GM19328 (cell line): ENCODE results near the gene MRPS15.
"Not testable (repeated sequence)": the region's sequence is repeated elsewhere in the genome, so short reads cannot be mapped to it uniquely, and the experiment has no call there.

ENCODE experiments used
- ATAC-seq: cut with Tn5 transposase; IDR thresholded peaks from one replicate; pipeline ENCODE4 v1.9.1; 2021; ENCODE audit warnings: mild to moderate bottlenecking, moderate library complexity; ENCODE audit not compliant: unreplicated experiment

The MRPS15 gene

GRCh38 chr1:36484099-36484498 lies 19.9 kb upstream of the MRPS15 start:
- ATAC-seq = no peak

DNA sequence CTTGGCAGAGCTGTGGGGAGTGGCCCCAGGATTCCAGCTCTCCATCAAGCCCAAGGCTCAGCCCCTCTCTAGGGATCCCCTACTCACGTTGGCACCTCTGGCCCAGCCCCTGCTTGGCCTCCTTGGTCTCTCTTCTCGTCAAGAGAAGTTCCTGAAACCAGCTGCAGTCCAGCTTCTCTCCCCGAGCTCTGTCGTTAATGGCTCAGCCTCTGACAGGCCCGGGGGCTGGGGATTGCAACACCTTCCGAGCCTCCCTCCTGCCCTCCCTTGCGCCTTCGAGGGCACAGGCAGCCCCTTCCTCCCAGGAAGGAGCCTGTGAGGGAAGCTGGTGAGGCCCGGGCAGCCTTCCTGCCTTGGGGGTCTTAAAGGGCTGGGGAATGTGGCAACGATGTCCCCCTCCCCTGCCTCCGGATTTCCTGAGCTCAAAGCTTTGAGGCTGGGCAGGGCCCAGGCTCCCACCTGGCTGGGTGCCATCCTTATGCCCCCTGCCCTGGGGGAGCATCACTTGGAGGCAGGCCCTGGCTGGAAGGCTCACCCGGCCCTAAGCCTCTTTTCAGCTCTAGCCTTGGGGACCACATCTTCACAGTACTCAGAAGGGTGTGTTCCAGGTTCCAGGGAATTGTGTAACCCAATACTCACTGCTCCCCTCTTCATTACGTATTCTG lies 18.7 kb upstream of the MRPS15 start, which contains the start of gene CSF3R:
CSF3R (minus strand) TSS at position 190 of the 665 bp plus-strand sequence. CDS start 3,417 bp downstream, outside the sequence.
- ATAC-seq = no peak

GRCh38 chr1:36481771-36482723 lies 17.9 kb upstream of the MRPS15 start:
- ATAC-seq = no peak

- no peak for ATAC-seq
Observed at GRCh38 chr1:36481091-36481490, 16.9 kb upstream of the MRPS15 start.

GRCh38 chr1:36480161-36480560 lies 16.0 kb upstream of the MRPS15 start:
- no peak for ATAC-seq

DNA sequence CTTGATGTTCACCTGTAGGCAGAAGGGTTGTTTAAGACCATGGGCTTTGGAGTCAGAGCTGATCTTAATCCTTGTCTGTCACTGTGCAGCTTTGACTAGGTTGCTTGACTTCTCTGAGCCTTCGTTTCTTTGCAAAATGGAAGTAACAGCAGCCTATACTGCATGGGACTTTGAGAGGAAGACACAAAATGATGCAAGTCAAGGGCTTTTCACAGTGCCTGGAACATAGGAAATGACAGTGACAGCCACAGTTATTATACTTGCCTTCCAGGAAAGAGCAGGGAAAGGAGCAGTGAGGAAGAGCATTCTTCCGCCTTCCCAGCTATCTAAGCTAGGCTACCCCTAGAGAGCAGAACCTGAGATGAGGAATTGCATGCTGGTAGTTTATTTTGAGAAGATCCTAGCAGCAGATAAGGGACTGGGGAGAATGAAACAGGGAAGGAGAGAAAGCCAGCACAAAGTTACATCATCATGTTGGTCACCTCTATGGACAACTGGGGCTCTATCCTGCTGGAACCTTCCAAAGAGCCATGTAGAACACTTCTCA lies 15.4 kb upstream of the MRPS15 start:
- no peak for ATAC-seq

- not testable (repeated sequence) for ATAC-seq
Observed at GRCh38 chr1:36477615-36478014, 13.4 kb upstream of the MRPS15 start.

GRCh38 chr1:36476945-36477344 lies 12.8 kb upstream of the MRPS15 start:
- ATAC-seq = no peak

DNA sequence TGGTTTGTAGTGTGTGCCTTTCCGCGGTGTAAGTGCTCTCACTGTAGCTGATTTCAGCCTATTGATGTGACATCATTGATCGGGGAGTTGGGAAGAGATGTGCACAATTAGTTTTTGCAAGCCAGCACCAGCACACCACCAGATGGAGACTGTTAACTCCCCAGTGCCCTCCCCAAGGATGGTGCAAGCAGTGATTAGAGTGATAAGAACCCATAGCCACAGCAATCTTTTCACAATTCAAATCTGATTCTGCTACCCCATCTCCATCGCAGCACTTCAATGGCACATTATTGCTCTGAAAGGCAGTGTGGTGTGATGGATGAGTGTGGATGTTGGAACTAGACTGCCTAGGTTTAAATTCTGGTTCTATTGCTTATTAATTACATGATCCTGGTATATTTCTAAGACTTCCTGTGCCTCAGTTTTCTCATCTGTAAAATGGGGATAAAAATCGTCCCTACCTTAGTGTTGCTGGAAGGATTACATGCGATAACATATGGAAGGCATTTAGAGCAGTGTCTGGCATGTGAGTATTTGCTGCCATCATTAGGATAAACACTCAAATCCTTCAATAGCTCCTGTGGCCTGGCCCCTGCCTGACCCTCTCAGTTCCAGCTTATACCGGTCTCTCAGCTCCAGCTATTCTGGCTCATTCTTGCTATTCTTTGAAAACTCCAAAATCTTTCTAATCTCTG lies 11.9 kb upstream of the MRPS15 start:
- no peak for ATAC-seq

- ATAC-seq = no peak
Observed at GRCh38 chr1:36475341-36475740, 11.2 kb upstream of the MRPS15 start.

DNA sequence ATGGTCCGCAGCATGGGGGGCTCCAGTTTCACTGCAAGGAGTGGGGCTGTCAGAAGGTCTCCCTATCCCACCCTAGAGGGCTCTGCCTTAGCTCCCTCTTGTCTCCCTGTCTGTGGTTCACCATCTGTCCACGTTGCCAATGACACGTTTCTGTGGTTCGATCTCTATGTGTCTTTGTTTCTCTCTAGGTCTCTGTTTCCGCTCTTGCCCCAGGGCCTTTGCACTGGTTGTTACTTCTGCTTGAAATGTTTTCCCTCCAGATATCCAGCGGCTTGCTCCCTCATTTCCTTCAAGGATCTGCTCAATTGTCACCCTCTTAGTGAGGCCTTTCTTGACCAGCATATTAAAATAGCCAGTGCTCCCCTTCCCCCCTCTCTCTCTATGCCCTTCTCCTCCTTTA lies 8.5 kb upstream of the MRPS15 start:
- ATAC-seq = no peak

- ATAC-seq = no peak
Observed at GRCh38 chr1:36471830-36472641, 7.9 kb upstream of the MRPS15 start.

DNA sequence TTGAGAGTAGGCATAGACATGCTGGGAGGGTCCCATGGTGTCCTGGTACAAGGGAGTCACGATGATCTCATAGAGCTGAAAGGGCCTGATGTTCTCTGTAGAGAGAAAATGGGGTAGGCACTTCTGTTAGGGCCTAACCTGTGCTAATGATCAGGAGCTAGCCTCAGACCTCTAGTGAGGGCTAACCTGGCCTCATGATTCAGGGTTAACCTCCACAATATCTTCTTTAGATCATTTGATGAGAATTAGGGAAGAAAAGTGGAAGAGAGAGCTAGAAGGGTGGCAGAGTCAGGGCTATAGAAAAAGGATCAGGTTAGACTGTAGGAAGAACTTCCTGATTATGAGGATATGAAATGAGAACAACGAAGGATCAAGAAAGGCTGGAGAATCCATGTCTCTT lies 5.0 kb upstream of the MRPS15 start:
- no peak for ATAC-seq

DNA sequence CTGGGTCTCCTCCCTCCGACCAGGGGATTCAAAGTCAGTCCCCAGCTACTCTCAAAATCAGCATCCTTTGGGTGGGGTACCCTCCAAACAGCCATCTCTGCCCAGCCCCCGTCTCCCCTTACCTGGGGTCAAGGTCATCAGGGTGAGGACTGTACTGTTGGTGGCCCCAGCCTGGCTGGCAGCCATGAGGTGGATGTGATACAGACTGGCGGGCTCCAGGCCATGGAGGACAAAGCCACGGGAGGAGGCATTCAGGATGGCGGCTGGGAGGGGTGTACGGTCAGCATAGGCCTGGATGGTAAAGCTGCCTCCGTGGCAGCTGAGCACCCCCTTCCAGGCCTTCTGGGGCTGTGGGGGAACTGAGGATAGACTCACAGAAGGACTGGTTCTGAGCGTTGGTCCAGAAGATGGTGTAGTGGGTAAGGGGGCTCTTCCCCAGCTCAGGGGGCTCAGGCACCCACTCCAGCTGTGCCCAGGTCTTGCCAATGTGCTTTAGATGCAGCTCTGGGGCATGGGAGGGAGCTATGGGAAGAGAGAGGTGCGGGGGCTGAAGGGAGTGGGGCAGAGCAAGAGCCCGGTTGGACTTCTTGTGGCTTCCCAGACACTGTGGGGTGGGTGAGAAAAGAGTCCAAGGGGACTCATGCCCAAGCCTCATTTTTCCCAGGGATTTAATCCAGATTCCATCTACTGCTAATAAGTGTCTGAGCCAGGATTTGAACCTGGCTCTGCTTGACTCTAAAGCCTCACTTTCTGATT lies 3.7 kb upstream of the MRPS15 start:
- ATAC-seq = no peak

GRCh38 chr1:36467027-36467410 lies 2.8 kb upstream of the MRPS15 start:
- no peak for ATAC-seq

- ATAC-seq = no peak
Observed at GRCh38 chr1:36466370-36467026, 2.3 kb upstream of the MRPS15 start.

- no peak for ATAC-seq
Observed at GRCh38 chr1:36465731-36466369, 1.7 kb upstream of the MRPS15 start.

GRCh38 chr1:36464605-36465393 lies 615 bp upstream of the MRPS15 start:
- ATAC-seq = peak; percentile 18
